Left ventricle myocardium inferior (tissue), 1 donor: ENCODE measurements around the gene ZCCHC2. TPM values are rescaled to one million over a fixed set of nuclear protein-coding genes. Genes with fewer than 3 reads are reported as not detected.
A peak's percentile ranks its signal among the peaks of the same experiment; 100 is the strongest.

Experiments
- DNase-seq: peaks from one replicate; pipeline ENCODE4 v3.0.0-alpha.2; 2020
- H3K27ac ChIP-seq: fragments of 200-600 bp; replicated peaks from 2 replicates; pipeline ENCODE4 v1.8.0; 2021
- H3K27me3 ChIP-seq: fragments of 200-600 bp; 2 replicates; pipeline ENCODE4 v1.8.0; 2021; ENCODE audit warnings: low read depth
- H3K36me3 ChIP-seq: fragments of 200-600 bp; 2 replicates; pipeline ENCODE4 v1.8.0; 2021
- H3K4me1 ChIP-seq: fragments of 200-600 bp; 2 replicates; pipeline ENCODE4 v1.8.0; 2021
- H3K4me3 ChIP-seq: fragments of 200-600 bp; 2 replicates; pipeline ENCODE4 v1.8.0; 2021; ENCODE audit warnings: mild to moderate bottlenecking, moderate library complexity
- H3K9me3 ChIP-seq: fragments of 200-600 bp; replicated peaks from 2 replicates; pipeline ENCODE4 v1.8.0; 2021
- intact Hi-C: fragments of 100-400 bp; cut with micrococcal nuclease; formaldehyde crosslinking; loops from one replicate; pipeline ENCODE4 v1.11.0; 2022
- total RNA-seq: library from RNA; stranded (reverse); fragmentation: NEBNext Ultra II Directional; extraction: Animal tissue kit (Norgen Biotek cat#: 25700); gene quantifications from one replicate; pipeline ENCODE4 v1.2.1, GENCODE V29; 2021
- TF ChIP-seq, protein P1 (sequence below): fragments of 200-600 bp; IDR thresholded peaks from 2 replicates; pipeline ENCODE4 v1.8.0; 2021; ENCODE audit warnings: antibody characterized with exemption, mild to moderate bottlenecking, borderline replicate concordance
- donor health status: DM: no; HTN: yes; CAD: no; lungs with severe emphysema.

The ZCCHC2 gene
- total RNA-seq, 1 donor from 2014 or later = 13.1 TPM

DNA sequence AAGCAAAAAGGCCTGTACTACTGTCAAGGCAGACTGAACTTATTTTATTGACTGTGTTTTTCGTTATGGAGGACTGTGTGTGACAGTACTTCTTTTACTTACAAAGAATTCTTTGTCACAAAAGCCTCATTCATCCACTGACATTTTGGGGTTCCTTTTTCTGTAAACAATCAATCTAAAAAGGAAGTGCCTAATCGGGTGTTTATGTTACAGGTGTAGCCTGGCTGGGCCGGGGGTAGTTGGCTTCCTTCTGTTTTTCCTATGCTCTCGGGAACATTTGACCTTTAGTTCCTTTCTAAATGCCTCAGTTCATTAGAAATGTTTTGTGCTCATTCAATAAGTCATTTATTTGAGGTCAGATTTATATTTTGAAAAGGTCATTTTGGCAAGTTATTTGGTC is 8.3 kb downstream of the ZCCHC2 start:
- no peaks in the 10 kb centered on the region for H3K27me3 ChIP-seq
- TF ChIP-seq, protein P1, sequence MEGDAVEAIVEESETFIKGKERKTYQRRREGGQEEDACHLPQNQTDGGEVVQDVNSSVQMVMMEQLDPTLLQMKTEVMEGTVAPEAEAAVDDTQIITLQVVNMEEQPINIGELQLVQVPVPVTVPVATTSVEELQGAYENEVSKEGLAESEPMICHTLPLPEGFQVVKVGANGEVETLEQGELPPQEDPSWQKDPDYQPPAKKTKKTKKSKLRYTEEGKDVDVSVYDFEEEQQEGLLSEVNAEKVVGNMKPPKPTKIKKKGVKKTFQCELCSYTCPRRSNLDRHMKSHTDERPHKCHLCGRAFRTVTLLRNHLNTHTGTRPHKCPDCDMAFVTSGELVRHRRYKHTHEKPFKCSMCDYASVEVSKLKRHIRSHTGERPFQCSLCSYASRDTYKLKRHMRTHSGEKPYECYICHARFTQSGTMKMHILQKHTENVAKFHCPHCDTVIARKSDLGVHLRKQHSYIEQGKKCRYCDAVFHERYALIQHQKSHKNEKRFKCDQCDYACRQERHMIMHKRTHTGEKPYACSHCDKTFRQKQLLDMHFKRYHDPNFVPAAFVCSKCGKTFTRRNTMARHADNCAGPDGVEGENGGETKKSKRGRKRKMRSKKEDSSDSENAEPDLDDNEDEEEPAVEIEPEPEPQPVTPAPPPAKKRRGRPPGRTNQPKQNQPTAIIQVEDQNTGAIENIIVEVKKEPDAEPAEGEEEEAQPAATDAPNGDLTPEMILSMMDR = no peak
- no peak for DNase-seq
- H3K27ac ChIP-seq = peak overlapping the region; percentile 10
- H3K4me3 ChIP-seq = no peak overlapping the region
- H3K9me3 ChIP-seq = no peaks in the 10 kb centered on the region
- intact Hi-C loops = no loop called here
- no peaks in the 10 kb centered on the region for H3K36me3 ChIP-seq
- peaks cover 75% of the 10 kb centered on the region for H3K4me1 ChIP-seq

DNA sequence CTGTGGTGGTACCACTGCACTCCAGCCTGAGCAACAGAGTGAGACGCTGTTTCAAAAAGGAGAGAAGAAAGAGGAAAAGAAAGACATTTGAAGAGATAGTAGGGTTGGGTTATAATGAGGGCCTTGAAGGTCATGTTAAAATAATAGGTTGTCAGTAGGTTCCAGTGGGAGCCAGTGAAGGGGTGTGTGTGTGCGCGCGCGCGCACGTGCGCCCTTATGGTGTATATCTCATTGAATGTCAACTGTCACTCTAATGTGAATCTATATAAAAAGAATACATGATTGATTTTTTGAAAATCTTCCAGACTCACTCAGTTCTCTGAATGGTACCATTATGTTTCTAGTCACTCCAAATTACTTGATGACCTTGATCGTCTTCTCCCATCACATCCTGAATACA is 9.1 kb downstream of the ZCCHC2 start:
- Histone ChIP-seq H3K9me3 (no peaks in the 10 kb centered on the region), H3K4me3 (no peak overlapping the region), H3K4me1 (peaks cover 69% of the 10 kb centered on the region), H3K27ac (no peak overlapping the region), H3K27me3 (no peaks in the 10 kb centered on the region), H3K36me3 (no peaks in the 10 kb centered on the region)
- TF ChIP-seq, protein P1 = no peak
- DNase-seq = no peak
- intact Hi-C loops = no loop called here

DNA sequence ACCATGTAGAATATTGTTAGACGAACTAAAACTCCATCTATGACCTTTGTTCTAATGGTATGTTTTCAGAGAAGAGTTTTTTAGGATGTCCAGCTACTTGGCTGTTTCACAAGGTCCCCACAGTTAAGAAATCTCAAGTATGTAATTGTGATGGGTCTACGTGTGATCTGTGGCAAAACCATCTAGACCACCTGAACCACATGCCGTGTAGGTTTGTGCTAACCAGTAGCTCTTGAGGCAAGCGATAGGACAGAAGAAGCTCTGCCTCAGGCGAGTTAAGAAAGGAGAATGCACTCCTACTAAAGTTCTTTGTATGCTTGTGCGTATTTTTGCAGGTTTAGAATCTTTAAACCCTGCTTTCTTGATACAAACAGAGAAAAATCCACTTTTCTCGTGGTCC is 13.2 kb downstream of the ZCCHC2 start:
- peaks cover 14% of the 10 kb centered on the region for H3K36me3 ChIP-seq
- TF ChIP-seq, protein P1 = no peak
- DNase-seq = no peak
- no peak overlapping the region for H3K4me3 ChIP-seq
- no peaks in the 10 kb centered on the region for H3K9me3 ChIP-seq
- peaks cover 66% of the 10 kb centered on the region for H3K4me1 ChIP-seq
- no peaks in the 10 kb centered on the region for H3K27me3 ChIP-seq
- H3K27ac ChIP-seq = no peak overlapping the region
- intact Hi-C loops = no loop called here

DNA sequence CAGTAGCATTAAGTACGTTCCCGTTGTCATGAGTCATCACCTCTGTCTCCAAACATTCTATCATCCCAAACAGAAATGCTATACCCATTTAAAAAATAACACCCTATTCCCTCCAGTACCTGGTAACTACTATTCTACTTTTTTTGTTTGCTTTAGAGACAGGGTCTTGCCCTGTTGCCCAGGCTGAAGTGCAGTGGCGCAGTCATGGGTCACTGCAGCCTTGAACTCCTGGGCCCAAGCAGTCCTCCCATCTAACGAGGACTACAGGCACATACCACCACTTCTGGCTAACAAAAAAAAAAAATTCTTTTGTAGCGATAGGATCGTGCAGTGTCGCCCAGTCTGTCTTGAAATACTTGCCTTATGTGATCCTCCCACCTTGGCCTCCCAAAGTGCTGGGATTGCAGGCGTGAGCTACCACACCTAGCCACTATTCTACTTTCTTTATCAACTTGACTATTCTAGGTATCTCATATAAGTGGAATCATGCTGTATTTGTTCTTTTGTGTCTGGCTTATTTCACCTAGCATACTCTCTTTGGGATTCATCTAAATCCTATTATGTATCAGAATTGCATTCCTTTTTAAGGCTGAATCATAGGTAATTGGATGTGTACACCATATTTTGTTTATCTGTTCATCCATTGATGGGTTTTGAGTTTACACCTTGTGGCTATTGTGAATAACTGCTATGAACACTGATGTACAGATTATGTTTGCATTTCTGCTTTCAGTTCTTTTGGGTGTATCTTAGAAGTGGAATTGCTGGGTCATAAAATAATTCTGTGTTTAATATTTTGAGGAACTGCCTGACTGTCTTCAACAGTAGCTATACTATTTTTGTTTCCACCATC is 14.4 kb downstream of the ZCCHC2 start:
- TF ChIP-seq, protein P1 = no peak
- Histone ChIP-seq H3K4me1 (peaks cover 62% of the 10 kb centered on the region), H3K36me3 (peaks cover 23% of the 10 kb centered on the region), H3K4me3 (no peak overlapping the region), H3K27ac (no peak overlapping the region), H3K9me3 (no peaks in the 10 kb centered on the region), H3K27me3 (no peaks in the 10 kb centered on the region)
- intact Hi-C loops = no loop called here
- DNase-seq = no peak

DNA sequence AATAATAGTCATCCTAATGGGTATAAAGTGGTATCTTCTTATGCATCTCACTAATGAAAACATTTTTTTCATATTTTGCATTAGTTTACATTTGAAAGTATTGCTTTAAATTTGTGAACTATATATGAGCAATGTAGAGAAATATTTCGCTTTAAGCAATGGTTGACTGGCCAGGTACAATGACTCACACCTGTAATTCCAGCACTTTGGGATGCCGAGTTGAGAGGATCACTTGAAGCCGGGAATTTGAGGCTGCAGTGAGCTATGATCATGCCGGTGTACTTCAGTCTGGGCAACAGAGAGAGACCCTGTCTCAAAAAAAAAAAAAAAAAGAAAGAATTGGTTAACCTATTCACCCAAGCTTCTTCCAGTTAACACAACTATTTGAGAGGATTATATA is 15.1 kb downstream of the ZCCHC2 start:
- peaks cover 30% of the 10 kb centered on the region for H3K36me3 ChIP-seq
- H3K4me1 ChIP-seq = peaks cover 65% of the 10 kb centered on the region
- no peaks in the 10 kb centered on the region for H3K27me3 ChIP-seq
- H3K4me3 ChIP-seq = no peak overlapping the region
- no peaks in the 10 kb centered on the region for H3K9me3 ChIP-seq
- H3K27ac ChIP-seq = no peak overlapping the region
- DNase-seq = no peak
- TF ChIP-seq, protein P1 = no peak
- intact Hi-C loops = no loop called here
